ENCODE data around the gene FOXN3.

The FOXN3 gene

GRCh38 chr14:89165189-89166181 is 251.5 kb downstream of the FOXN3 start:
- Histone ChIP-seq H3K27ac (replicated peaks) (peak overlapping the region; percentile 51), H3K4me3 (replicated peaks; ENCODE audit: insufficient read depth, low read length) (no peak overlapping the region), H3K27me3 (ENCODE audit: insufficient read depth, poor library complexity, severe bottlenecking) (no peaks in the 10 kb centered on the region)
- TF ChIP-seq SPI1 (IDR thresholded peaks at IDR 0.05; ENCODE audit: borderline replicate concordance, low read depth): peak; percentile 76
- TF ChIP-seq REST (IDR thresholded peaks at IDR 0.05; ENCODE audit: insufficient replicate concordance, low read depth): no peak
- peak; percentile 36 to 64 for DNase-seq (ENCODE audit: low read depth in 1 of 2, low spot score in 1 of 2)

GRCh38 chr14:89164168-89165073 is 252.6 kb downstream of the FOXN3 start:
- Histone ChIP-seq H3K27ac (replicated peaks) (peak overlapping the region; percentile 51), H3K4me3 (replicated peaks; ENCODE audit: insufficient read depth, low read length) (no peak overlapping the region), H3K27me3 (ENCODE audit: insufficient read depth, poor library complexity, severe bottlenecking) (no peaks in the 10 kb centered on the region)
- TF ChIP-seq REST (IDR thresholded peaks at IDR 0.05; ENCODE audit: insufficient replicate concordance, low read depth) (no peak), GABPA (IDR thresholded peaks at IDR 0.05; ENCODE audit: low read depth) (no peak), SPI1 (IDR thresholded peaks at IDR 0.05; ENCODE audit: borderline replicate concordance, low read depth) (no peak), CTCF (IDR thresholded peaks at IDR 0.05; ENCODE audit: insufficient read depth, low read length) (no peak), POLR2AphosphoS5 (IDR thresholded peaks at IDR 0.05; ENCODE audit: low read depth) (no peak)
- no peak for DNase-seq (ENCODE audit: low read depth in 1 of 2, low spot score in 1 of 2)

- TF ChIP-seq CTCF (IDR thresholded peaks at IDR 0.05; ENCODE audit: insufficient read depth, low read length) (no peak), POLR2AphosphoS5 (IDR thresholded peaks at IDR 0.05; ENCODE audit: low read depth) (no peak), REST (IDR thresholded peaks at IDR 0.05; ENCODE audit: insufficient replicate concordance, low read depth) (no peak), GABPA (IDR thresholded peaks at IDR 0.05; ENCODE audit: low read depth) (no peak), SPI1 (IDR thresholded peaks at IDR 0.05; ENCODE audit: borderline replicate concordance, low read depth) (no peak)
- H3K4me3 ChIP-seq (replicated peaks; ENCODE audit: insufficient read depth, low read length): no peak overlapping the region
- DNase-seq (ENCODE audit: low read depth in 1 of 2, low spot score in 1 of 2): no peak
- no peaks in the 10 kb centered on the region for H3K27me3 ChIP-seq (ENCODE audit: insufficient read depth, poor library complexity, severe bottlenecking)
- no peak overlapping the region for H3K27ac ChIP-seq (replicated peaks)
Observed at GRCh38 chr14:89163031-89163636, 253.9 kb downstream of the FOXN3 start.

All from HL-60 (cell line).